Placental pericyte (primary cell): ENCODE results near the gene UNC50. TPM values are rescaled to one million over a fixed set of nuclear protein-coding genes. Genes with fewer than 3 reads are reported as not detected.

Source experiments
- total RNA-seq: library from RNA; depleted of rRNA; stranded (reverse); fragments of >200 nt; gene quantifications from 2 replicates; pipeline ENCODE4 v1.2.3, GENCODE V29; 2012

The UNC50 gene
- total RNA-seq = 34.4 and 53.2 TPM in 2 replicates

GRCh38 chr2:98608116-98608961, at the start of gene UNC50, which contains the start of gene COA5:
UNC50 (plus strand) TSS chr2:98608589; CDS start chr2:98609760, 1,171 bp downstream.
COA5 (minus strand) TSS chr2:98608512; CDS start chr2:98608405, 107 bp downstream.

Other genes with a start within 250 kb of the UNC50 start
- gene INPP4A, start 163.7 kb upstream of the UNC50 start, total RNA-seq = 17.9 and 30.2 TPM in 2 replicates
- 9.6 and 14.2 TPM in 2 replicates for gene COA5, start 77 bp upstream of the UNC50 start, total RNA-seq
- gene MGAT4A, start 122.5 kb downstream of the UNC50 start, total RNA-seq = 0.14 and 0.22 TPM in 2 replicates